Occipital lobe (tissue), 2 donors: ENCODE results near the gene ARAP1. TPM values are rescaled to one million over a fixed set of nuclear protein-coding genes. Genes with fewer than 3 reads are reported as not detected.

ENCODE experiments used
- DNase-seq: peaks from one replicate; lab custom pipeline; 2025; lab: John Stamatoyannopoulos, UW
- total RNA-seq: library from RNA; depleted of rRNA; stranded (reverse); fragments of >200 nt; gene quantifications from one replicate; pipeline ENCODE4 v1.2.3, GENCODE V29; 2014

The ARAP1 gene
- total RNA-seq, 1 donor from 2014 or later: 19.3 TPM

DNA sequence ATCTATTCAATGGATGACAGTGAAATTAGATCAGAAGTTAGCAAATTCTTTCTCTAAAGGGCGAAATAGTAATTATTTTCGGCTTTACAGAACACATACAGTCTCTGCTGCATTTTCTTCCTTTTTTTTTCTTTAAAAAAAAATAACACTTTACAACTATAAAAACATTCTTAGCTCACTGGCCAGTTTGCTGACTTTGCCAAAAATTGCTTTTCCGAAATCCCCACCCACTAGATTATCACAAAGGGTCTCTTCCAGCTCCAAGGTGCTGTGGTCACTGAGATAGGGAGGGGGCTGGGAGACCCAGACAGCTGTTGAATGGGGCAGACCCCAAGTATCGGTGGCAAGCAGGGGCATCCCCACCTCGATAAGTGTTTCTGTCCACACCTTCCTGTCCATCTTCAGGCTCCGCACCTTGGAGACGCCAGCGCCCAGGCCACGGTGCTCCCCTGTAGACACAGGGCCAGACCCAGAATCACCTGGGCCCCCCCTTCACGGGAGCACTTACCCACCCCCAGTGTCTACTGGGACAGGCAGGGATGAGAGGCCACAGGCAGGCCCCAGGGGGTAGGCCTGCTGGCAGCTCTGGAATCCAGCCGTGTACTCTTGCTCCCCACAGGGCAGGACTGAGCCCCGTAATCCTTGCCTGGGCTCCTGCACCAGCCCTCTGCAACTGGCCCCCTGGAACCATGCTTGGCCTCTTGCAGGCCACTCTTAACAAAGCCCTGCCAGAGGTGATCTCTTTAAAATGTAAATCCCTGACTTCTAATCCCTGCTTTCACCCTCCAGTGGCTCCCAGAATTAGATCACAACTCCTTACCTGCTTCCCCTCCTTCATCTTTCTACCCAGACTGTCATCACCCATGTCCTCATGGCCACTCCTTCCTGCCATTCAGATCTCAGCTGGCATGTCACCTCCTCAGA is 46.5 kb downstream of the ARAP1 start:
- no peak for DNase-seq

DNA sequence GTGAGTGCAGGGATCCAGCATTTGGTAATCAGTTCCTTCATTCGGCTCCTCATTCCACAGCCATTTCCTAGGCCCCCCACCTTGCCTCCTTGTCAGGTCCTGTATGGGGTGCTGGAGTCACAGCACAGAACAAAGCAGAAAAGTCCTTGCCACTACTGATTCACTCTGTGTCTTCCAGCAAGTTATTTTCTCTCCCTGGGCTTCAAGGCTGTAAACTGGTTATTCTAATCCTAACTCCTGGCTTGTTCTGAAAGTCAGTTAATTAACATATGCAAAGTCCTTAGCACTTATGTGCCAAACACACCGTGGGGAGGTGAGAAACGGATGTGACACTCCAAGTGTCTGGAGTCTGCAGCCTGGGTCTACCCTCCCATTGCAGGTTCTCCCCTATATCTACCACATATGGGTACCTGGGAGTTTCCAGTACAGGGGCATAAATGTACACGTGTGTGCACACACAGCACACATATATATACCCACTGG is 47.4 kb downstream of the ARAP1 start:
- no peak for DNase-seq

DNA sequence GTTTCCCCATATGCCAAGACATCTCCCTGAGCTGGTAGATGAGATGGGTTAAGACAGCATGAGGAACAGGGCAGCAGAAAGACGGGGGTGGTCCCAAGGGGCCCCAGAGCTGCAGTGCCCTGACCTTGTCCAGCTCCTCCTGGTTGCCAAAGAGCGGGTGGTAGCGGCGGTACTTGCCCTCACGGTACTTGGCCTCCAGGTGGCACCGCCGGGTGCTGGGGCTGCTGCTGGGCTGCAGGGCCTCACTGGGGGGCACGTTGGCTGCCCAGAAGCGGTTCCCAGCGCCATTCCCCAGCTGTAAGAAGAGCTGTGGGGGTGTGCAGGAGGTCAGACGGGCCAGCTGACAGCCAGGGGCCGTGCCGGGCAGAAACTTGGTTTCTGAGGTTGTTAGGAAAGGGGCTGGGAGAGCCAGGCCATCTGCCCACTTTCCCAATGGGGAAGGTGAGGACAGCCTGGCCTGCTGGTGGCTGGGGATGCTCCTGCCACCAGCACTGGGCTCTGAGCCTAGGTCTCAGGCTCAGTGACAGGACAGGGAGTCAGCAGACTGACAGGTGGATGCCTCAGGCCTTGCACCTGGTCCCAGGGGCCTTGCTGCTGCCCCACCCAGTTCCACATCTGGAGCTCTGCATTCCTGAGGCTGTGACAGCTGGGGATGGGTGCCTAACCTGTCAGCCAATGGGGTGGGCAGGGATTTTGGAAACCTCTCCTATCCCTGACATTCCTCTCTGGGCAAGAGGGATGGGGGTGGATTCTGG is 48.0 kb downstream of the ARAP1 start:
- DNase-seq: no peak

DNA sequence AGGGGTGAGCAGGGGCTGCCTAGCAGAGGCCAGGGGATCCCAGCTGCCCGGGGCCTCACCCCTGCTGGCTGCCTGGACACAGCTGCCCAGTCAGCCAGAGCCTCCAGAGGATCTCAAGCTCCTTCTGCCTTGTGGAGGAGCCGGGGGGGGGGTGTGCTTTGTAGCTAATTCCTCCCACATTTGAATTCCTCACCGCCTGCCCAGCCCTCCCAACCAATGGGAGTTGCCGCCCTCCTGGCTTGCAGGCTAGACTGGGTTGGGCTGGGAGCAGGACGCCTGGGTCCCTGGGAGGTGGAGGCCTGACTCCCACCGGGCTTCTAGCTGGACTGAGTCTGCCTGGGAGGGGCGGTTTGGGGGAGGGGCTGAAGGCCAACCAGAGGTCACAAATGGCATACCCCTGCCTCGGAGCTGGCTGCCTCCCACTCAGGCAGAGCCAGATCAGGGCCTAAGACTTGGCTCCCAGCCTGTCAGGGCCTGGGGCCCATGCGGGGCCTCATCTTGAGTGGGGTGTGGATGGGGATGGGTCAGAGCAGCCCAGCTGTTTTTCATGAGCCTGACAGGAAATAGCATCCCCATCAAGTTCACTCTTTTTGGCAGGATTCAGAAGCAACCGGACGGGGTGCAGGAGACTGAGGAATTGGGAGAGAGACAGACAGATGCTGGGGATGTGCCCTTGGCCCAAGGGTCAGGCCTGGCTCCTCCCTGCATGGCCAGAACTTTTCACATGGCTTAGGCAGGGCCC is 48.8 kb downstream of the ARAP1 start:
- no peak for DNase-seq

DNA sequence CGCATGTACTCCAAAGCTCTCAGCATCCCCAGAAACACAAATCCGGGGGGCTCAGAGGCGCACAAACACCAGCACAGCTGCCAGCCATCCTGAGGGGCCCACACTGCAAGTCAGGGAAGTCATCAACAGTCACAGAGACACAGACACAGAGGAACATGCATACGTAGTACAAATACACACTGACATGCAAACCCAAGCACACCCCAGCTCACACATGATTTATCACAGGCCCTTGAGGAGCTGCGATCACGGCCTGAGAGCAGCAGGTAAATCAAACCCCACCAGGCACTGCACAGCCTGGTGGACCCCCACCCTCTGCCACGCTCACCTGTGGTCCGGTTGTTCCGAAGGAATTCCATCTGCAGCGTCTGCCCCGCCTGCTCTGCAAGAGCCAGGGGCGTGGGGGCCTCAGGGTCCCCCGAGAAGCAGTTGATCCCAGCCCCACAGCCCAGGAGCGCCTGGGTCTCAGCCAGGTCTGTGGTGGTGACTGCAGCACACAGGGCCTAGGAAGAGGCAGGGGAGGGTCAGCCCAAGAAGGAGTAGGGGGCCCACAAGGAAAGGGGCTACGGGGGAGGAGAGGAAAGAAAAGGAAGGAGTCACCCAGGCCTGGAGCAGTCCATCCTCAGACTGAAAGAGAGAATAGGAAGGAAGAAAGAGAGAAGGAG is 49.5 kb downstream of the ARAP1 start:
- DNase-seq: no peak

DNA sequence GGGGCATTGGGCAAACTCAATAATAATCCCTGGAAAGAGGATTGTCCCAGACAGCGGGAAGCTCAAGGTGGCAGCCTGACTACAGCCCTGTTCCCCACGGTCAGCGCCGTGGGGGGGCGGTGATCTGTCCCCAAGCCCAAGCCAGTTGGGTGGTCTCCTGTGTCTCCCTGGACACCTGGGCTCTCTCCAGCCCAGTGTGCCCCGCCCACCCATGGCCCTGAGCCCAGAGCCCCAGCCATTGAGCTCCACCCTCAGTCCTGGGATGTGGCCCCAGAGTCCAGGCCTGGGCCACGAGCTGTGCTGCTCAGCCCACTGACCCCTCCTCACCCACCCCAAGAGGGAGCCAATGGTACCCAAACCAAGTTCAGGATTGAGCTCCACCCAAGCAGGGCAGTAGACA is 50.1 kb downstream of the ARAP1 start:
- DNase-seq: no peak

DNA sequence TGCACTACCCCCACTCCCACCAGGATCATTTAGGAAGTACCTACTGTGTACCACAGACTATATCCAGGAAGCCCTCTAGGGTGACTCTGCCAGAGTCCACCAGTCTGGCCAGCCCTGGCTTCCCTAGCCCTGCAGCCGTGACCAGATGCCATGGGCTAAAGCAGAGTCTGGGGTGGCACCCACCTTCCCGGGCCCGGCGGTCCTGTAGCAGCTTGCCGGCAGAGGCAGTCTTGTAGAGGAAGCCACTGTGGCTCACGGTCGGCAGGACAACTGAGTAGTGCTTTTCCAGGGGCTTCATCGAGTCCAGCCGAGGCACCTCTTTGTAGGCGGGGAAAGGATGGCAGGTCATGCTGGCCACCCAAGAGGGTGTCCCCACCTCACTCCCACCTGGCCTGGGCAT is 50.7 kb downstream of the ARAP1 start:
- no peak for DNase-seq

DNA sequence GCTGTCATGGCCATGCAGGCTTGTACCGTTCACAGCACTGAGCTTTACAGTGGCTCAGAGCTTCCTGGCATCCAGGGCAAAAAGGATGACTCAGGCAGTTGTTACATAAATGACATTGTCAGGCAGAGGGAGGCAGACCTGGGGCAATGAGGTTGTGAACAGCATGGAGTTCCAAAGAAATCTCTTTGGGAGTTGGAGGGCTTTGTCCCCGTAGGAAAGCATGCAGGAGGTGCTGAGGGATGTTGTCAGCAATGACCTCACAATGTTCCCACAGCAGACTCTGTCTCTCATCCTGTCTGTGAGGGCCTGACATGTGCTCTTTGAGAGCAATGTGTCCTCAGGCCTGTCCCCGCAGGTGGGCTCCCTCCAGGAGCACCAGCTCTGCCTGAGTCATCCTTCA is 52.1 kb downstream of the ARAP1 start:
- no peak for DNase-seq

DNA sequence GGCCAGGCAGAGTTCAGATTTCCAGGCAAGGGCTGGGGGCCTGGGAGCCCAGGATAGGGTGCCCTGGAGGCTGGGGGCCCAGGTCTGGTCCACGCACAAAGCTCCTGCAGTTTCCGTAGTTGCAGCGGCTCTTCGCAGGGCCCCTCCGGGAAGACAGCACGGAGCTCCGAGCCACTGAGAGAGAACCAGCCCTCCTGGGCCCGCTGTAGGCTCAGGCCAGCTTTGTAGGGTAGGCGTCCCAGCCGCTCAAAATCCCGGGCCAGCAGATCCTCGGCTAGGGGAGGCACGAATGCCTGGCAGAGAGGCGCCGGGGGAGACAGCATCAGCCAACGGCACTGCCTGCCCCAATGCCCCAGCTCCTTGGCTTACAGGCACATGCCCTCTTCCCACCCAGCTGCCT is 54.4 kb downstream of the ARAP1 start:
- DNase-seq: no peak

DNA sequence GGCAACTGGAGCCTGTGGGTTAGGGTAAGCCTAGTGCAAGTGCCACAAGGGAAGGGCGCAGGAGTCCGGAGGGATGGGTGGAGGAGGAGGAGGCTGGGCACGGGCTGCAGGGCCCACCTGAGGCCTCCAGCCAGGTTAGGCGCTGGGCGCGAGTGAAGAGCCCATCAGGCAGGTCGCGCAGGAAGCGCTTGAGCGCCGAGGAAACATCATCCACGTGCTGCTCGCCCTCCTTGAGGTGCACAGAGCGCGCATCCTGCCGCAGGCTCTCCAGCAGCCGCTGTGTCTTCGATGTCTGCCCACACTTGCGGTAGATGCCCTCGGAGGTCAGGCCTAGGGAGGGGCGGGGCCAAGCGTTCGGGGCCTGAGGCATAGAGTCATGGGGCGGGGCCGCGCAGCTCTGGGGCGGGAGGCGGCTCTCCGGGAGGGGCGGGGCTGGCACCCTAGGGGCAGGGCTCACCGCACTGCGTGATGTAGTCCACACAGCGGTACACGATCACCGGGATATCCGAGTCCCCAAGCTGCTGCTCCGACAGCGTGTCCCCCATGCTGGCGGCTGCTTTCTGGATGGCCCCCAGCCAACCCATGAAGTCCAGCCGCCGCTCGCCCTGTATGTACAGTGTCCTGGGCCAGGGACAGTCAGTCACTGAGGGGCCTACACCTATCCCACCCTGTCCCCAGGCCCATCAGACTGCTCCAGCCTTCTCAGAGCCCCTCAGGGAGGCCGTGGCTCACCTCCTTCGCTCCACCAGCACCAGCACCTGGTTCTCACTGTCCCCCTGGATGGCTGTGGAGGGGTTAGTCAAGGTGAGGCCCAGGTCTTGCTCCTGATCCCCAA is 55.1 kb downstream of the ARAP1 start:
- DNase-seq: no peak

DNA sequence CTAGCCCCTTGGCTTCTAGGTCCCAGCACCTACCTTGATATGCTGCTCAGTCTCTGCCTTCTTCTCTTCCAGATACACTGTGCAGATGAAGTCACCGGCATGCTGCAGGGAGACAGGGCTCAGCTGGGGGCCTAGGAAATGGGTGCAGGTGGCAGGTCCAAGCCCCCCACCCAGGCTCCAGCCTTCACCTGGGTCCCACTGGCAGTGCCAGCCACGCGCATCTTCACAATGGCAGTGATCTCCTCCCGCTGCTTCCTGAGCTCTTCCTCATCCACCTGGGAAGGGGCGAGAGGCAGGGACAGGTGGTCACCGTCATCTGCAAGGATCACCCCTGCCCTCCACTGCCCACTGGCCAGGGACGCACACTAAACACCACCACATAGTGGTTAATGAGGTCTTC is 56.9 kb downstream of the ARAP1 start:
- no peak for DNase-seq

DNA sequence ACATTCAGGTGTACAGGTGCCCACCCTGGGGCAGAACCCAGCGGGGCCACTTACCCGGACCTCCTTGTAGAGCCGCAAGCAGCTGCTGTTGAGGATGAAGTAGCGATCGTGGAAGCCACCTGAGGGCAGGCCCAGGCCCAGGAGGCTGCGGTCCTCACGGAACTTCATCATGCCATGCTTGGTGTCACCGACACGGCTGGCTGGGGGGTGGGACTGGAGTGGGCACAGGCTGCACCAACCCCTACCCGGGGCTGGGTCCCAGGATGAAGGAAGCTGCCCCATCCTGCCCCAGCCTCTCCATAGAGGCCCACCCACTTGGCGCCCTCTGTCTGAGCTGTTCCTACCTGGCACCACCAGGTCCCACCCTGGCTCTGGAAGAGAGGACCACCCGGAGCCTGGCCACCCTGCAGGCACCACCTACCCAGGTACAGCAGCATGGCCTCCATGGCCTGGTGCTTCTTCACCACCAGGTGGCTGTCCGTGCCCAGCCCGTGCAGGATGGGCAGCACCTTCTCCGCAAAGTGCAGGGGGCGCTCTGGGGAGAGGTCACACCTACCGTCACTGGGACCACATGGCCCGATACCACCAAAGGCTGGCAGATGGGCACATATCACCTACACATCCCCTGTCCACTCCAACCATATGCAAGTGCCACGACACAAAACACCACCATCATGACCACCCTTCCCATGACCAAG is 58.8 kb downstream of the ARAP1 start:
- no peak for DNase-seq

DNA sequence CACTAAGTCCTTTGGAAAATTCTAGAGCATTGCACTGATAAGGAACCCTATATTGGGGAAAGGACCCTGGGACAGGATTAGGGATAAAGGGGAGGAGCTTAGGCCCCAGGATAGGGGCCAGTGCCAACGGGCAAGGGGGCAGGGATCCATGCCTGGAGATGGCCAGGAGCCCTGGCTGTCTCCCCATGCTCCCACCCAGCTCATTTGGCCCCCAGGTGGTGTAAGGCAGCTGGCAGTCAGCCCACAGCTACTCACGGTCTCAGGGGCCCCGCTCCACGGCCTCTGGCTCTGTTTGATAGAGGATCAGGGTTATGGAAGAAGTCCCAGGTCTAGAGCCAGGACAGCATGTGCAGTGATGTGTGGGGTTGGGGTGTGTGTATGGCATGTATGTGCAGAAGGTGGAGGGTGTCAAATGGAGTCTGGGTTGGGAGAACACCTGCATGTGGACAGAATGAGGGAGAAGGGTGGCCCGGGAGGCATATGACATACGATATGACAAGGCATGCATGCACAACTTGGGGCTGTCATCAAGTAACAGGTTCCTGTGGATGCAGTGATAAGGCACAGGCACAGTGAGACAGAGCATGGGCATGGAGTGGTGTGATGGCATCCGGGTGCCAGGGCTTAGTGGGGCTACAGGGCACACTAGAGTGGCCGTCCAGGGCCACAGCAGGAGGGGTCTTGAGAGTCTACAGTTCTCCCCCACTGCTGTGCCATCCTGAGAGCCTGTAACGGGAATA is 59.5 kb downstream of the ARAP1 start:
- no peak for DNase-seq

DNA sequence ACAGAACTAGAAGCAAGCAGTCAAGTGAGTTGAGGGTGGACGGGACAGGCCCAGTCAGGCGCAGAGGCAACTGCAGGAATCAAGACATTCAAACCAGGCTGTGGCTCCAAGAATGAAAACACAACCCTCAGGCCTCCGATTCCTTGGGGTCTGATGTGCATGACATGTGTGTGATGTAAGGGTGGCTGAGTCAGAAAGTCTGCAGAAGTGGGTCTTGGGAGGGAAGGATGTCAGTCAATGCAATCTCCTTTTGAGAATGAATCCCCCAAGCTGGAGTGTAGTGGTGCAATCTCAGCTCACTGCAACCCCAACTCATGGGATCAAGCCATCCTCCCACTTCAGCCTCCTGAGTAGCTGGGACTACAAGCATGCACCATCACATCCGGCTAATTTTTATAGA is 62.0 kb downstream of the ARAP1 start:
- no peak for DNase-seq

DNA sequence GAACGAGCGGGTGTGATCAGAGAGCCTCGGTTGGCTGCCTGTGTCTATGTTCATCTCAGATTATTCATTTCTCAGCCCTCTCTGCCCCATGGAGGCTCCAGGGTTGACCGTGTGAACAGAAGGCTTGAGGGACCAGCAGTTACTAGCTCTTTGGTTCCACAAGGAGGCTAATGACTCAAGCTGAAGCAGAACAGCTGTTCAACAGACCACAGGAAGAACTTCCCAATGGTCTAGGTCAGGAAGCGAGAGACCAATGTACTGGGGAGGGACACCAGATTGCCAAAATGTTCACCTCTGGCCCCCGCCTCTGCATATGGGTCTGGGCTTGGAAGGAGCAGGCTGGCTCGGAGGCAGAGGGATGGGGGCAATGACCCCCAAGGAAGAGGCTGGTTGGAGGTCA is 63.3 kb downstream of the ARAP1 start:
- DNase-seq: no peak

DNA sequence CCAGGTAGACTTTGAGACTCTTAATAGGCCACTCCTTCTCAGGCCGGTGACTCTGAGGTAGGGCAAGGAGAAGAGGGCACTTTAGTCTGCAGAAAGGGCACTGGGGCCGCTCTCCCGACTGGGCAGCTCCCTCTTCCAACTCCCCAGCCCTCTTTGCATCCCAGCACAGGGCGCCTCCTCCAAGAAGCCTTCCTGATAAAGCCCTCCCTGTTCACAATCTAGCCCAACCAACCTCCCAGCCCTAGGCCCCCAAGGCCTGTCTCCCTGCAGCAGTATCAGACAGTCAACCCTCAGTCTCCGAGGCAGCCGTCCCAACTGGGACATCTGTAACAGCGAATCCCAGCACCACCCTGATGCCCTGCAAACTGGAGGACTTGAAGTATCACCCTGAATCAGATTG is 63.7 kb downstream of the ARAP1 start:
- DNase-seq: no peak

DNA sequence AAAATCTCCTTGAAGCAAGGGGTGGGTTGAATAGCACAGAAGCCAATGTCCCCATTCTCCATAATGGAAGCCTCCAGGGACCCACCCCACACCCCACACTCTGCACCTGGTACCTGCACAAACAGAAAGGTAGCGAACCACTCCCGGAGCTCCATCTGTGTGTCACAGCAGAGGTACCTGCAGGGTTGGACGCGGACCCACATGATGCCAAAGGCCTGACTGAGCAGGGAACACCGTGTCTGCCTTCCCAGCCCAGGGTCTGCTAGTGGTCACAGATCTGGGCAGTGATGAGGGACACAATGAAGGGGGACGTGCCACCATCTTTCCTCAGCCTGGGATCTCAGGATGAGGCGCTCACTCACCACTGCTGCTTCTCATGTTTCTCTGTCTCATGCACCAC is 64.9 kb downstream of the ARAP1 start:
- no peak for DNase-seq

DNA sequence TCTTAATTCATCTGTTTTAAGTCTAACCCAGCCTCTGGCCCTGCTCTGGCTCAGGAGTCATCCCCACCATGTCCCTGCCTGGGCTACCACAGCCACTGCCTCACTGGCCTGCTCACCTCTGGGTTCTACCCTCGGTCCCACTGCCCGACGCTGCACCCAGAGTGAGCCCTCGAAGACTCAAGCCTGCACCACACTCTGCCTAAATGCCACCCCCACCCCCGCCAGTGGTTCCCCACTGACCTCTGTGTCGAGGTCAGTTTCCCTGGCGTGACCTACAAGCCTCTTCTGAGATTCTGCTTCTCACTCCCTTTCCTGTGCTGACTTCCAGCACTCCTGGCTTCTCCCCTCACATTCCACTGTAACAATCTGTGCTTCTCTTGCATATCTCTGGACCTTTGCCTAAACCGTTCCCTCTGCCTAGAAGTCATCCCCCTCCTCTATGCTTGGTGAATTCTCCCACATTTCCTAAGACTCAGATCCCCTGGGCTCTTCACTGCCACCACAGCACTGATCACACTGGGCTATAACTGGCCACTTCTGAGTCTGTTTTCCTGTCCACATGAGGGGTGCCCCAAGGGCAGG is 65.5 kb downstream of the ARAP1 start:
- DNase-seq: no peak
